ENCODE data around the gene VHLL.

DNA sequence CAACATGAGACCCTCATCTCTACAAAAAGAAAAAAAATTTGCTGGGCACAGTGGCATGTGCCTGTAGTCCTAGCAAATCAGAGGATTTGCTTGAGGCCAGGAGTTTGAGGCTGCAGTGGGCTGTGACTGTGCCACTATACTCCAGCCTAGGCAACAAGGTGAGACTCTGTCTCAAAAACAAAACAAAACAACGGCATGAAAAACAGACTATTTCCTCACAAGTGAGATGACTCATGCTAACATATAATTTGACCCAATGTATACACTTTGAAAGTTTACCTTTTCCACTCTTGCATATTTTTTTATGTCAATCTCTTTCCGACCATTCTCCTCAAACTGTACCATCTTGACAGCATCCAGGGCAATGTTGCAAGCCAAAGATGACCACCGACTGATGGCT lies 21.5 kb upstream of the VHLL start:
- TF ChIP-seq CTCF (IDR thresholded peaks at IDR 0.05 in 2 of 3, conservative IDR thresholded peaks at IDR 0.05 in 1 of 3; ENCODE audit: control insufficient read depth in 2 of 3, extremely low read depth in 1 of 3, insufficient read depth in 1 of 3, low read depth in 3 of 3, low read length in 3 of 3) = no peak
- no peak for TF ChIP-seq CREM (IDR thresholded peaks at IDR 0.05; ENCODE audit: low read depth)
- no peak for TF ChIP-seq CBFB (IDR thresholded peaks at IDR 0.05; ENCODE audit: low read depth)
- no peak for TF ChIP-seq TAF1 (IDR thresholded peaks at IDR 0.05; ENCODE audit: borderline replicate concordance, low read depth, low read length)
- no peak for TF ChIP-seq TARDBP (IDR thresholded peaks at IDR 0.05; ENCODE audit: borderline replicate concordance)
- no peak for TF ChIP-seq MTA2 (IDR thresholded peaks at IDR 0.05; ENCODE audit: low read depth)
- no peak for TF ChIP-seq POLR2A (IDR thresholded peaks at IDR 0.05; ENCODE audit: low read depth, low read length)
- no peak for TF ChIP-seq EGR1 (IDR thresholded peaks at IDR 0.05; ENCODE audit: borderline replicate concordance in 1 of 2, low read depth in 2 of 2, low read length in 2 of 2)

Data from GM12878 (cell line).